HepG2 (cell line): ENCODE measurements around the gene PLPP3. TPM values are rescaled to one million over a fixed set of nuclear protein-coding genes. Genes with fewer than 3 reads are reported as not detected.

ENCODE experiments used
- AKAP8 ChIP-seq: sonication (generic); formaldehyde crosslinking; IDR thresholded peaks from 2 replicates; pipeline ENCODE4 v1.5.1; 2020; ENCODE audit warnings: mild to moderate bottlenecking, missing genetic modification reagents
- ASH2L ChIP-seq: fragments of 300-600, 200-600 bp; sonication (generic); IDR thresholded peaks from 2 replicates; pipeline ENCODE4 v1.7.0; 2017; ENCODE audit warnings: low read depth, mild to moderate bottlenecking, moderate library complexity, mixed read lengths, low read length; ENCODE audit not compliant: insufficient read length
- BCL3 ChIP-seq: sonication (generic); formaldehyde crosslinking; IDR thresholded peaks from 2 replicates; pipeline ENCODE4 v1.5.1; 2020; ENCODE audit warnings: mild to moderate bottlenecking, missing genetic modification reagents, moderate library complexity
- DRAP1 ChIP-seq: IDR thresholded peaks from 2 replicates; pipeline ENCODE4 v1.6.1; 2016; ENCODE audit warnings: missing genetic modification reagents, missing compliant biosample characterization
- HNRNPK ChIP-seq: fragments of 200-400 bp; formaldehyde crosslinking; IDR thresholded peaks from 2 replicates; pipeline ENCODE4 v1.6.1; 2018; ENCODE audit warnings: low read length, low read depth, moderate library complexity, mild to moderate bottlenecking; ENCODE audit not compliant: poor library complexity, severe bottlenecking
- HOXA5 ChIP-seq: sonication (generic); formaldehyde crosslinking; IDR thresholded peaks from 2 replicates; pipeline ENCODE4 v1.4.0; 2020; ENCODE audit warnings: missing genetic modification reagents
- NFKBIZ ChIP-seq: IDR thresholded peaks from 2 replicates; pipeline ENCODE4 v1.6.1; 2018; ENCODE audit warnings: missing genetic modification reagents, missing compliant biosample characterization
- RFXAP ChIP-seq: sonication (generic); formaldehyde crosslinking; IDR thresholded peaks from 2 replicates; pipeline ENCODE4 v1.4.0; 2020; ENCODE audit warnings: missing genetic modification reagents, borderline replicate concordance
- ZBTB39 ChIP-seq: sonication (generic); formaldehyde crosslinking; IDR thresholded peaks from 2 replicates; pipeline ENCODE4 v1.5.0; 2020; ENCODE audit warnings: missing genetic modification reagents
- ZNF205 ChIP-seq: IDR thresholded peaks from 2 replicates; pipeline ENCODE4 v1.6.1; 2018; ENCODE audit warnings: missing biosample characterization, missing genetic modification reagents
- ZNF260 ChIP-seq: sonication (generic); formaldehyde crosslinking; IDR thresholded peaks from 2 replicates; pipeline ENCODE4 v1.4.0; 2020; ENCODE audit warnings: missing genetic modification reagents, low read depth, mild to moderate bottlenecking, borderline replicate concordance
- ZNF280B ChIP-seq: sonication (generic); formaldehyde crosslinking; IDR thresholded peaks from 2 replicates; pipeline ENCODE4 v1.5.0; 2020; ENCODE audit warnings: missing genetic modification reagents, mild to moderate bottlenecking, borderline replicate concordance
- ZNF281 ChIP-seq: sonication (generic); formaldehyde crosslinking; IDR thresholded peaks from 2 replicates; pipeline ENCODE4 v1.4.0; 2020; ENCODE audit warnings: missing genetic modification reagents, borderline replicate concordance
- ZNF501 ChIP-seq: sonication (generic); formaldehyde crosslinking; IDR thresholded peaks from 2 replicates; pipeline ENCODE4 v1.5.1; 2020; ENCODE audit warnings: mild to moderate bottlenecking, moderate library complexity, missing genetic modification reagents
- ZNF557 ChIP-seq: sonication (generic); formaldehyde crosslinking; IDR thresholded peaks from 2 replicates; pipeline ENCODE4 v1.4.0; 2020; ENCODE audit warnings: missing genetic modification reagents
- ZNF597 ChIP-seq: sonication (generic); formaldehyde crosslinking; IDR thresholded peaks from 2 replicates; pipeline ENCODE4 v1.5.0; 2020; ENCODE audit warnings: missing genetic modification reagents
- ZNF607 ChIP-seq: sonication (generic); formaldehyde crosslinking; IDR thresholded peaks from 2 replicates; pipeline ENCODE4 v1.5.1; 2020; ENCODE audit warnings: missing genetic modification reagents, mild to moderate bottlenecking, borderline replicate concordance
- ZNF619 ChIP-seq: sonication (generic); formaldehyde crosslinking; IDR thresholded peaks from 2 replicates; pipeline ENCODE4 v1.4.0; 2020; ENCODE audit warnings: mild to moderate bottlenecking, missing genetic modification reagents
- polyA plus RNA-seq, 8 experiments: library from polyadenylated mRNA; depleted of rRNA in 3 of 8; stranded (reverse) in 7 of 8; unstranded in 1 of 8; fragments of >200 nt; fragmentation: Illumina TruSeq in 4 of 8; extraction: Trizol in 4 of 8; gene quantifications; 2 replicates each; pipeline versions ENCODE4 v1.2.1 to v1.2.3, GENCODE V29; 2011 to 2016; ENCODE audit warnings: low read depth in 4 of 8, missing spikeins in 1 of 8, mixed read lengths in 1 of 8; ENCODE audit not compliant: insufficient read depth in 1 of 8
- total RNA-seq, 5 experiments: library from RNA; depleted of rRNA; stranded (reverse); fragments of >200 nt; fragmentation: Illumina TruSeq; extraction: Trizol; gene quantifications; 2 replicates each; pipeline ENCODE4 v1.2.3, GENCODE V29; 2016; ENCODE audit warnings: low read depth in 1 of 5

The PLPP3 gene
- total and polyA plus RNA-seq, 2 of the 13 experiments (the other 11 are each of a cell fraction or from before 2014, with no cell fraction given): 49.7 to 65.8 TPM

- TF ChIP-seq ZNF281 (CRISPR knock-in tag) (peak; percentile 8; the same call in 1 of the 2 replicates), ZNF619 (CRISPR knock-in tag) (no peak), RFXAP (CRISPR knock-in tag) (0 out of 2 replicates have a peak, but pooled peaks have one; percentile 52), ZBTB39 (CRISPR knock-in tag) (0 out of 2 replicates have a peak, but pooled peaks have one; percentile 67), HNRNPK (no peak), DRAP1 (peak; percentile 19; the same call in 1 of the 2 replicates), ASH2L (peak; percentile 75), AKAP8 (0 out of 2 replicates have a peak, but pooled peaks have one; percentile 43), ZNF557 (CRISPR knock-in tag) (no peak), ZNF607 (CRISPR knock-in tag) (no peak), NFKBIZ (no peak), ZNF260 (CRISPR knock-in tag) (no peak), HOXA5 (CRISPR knock-in tag) (0 out of 2 replicates have a peak, but pooled peaks have one; percentile 32), ZNF205 (CRISPR knock-in tag) (no peak), ZNF597 (CRISPR knock-in tag) (no peak), ZNF501 (peak; percentile 58; the same call in 1 of the 2 replicates), BCL3 (CRISPR knock-in tag) (peak; percentile 81), ZNF280B (CRISPR knock-in tag) (no peak)
Observed at GRCh38 chr1:56578963-56579875, at the start of gene PLPP3 (continued).
